ENCODE results near the gene HDAC7.
"Not testable (repeated sequence)": the region's sequence is repeated elsewhere in the genome, so short reads cannot be mapped to it uniquely, and the experiment has no call there.

Gene HDAC7

DNA sequence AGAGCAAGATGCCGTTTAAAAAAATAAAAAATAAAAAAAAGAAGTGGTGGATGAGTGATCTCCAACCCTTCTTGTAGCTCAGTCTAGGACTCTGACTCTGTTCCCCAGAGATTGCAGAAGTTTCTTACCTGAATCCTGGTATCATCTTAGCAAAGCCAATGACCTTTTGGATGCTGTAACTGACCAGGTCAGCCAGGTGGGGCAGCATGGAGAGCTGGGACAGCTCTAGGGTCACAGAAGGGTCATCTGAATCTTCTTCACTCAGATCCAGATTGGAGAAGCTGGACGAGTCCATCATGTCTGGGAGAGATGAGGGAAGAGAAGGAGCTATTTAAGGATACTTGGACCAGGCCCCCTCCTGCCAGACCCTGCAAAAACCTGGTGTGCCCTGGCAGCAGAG, 35.8 kb upstream of the HDAC7 start:
- ATAC-seq: no peak
- Mint-ChIP-seq H3K4me1 (peaks cover 40% of the 10 kb centered on the region), H3K4me3 (no peak overlapping the region), H3K9me3 (no peaks in the 10 kb centered on the region), H3K36me3 (peaks cover 100% of the 10 kb centered on the region), H3K27ac (peak overlapping the region; percentile 51)
- no peak for DNase-seq (ENCODE audit: low spot score in 2 of 2)

GRCh38 chr12:47854531-47854930, 34.8 kb upstream of the HDAC7 start:
- peaks cover 100% of the 10 kb centered on the region for H3K36me3 Mint-ChIP-seq
- no peak overlapping the region for H3K27ac Mint-ChIP-seq

GRCh38 chr12:47852096-47852571, 32.4 kb upstream of the HDAC7 start:
- H3K4me1 Mint-ChIP-seq: peaks cover 18% of the 10 kb centered on the region
- no peak for ATAC-seq
- H3K27ac Mint-ChIP-seq: peak overlapping the region; percentile 79
- DNase-seq (ENCODE audit: low spot score in 2 of 2): no peak
- no peak overlapping the region for H3K4me3 Mint-ChIP-seq
- no peaks in the 10 kb centered on the region for H3K9me3 Mint-ChIP-seq
- H3K36me3 Mint-ChIP-seq: peaks cover 100% of the 10 kb centered on the region

More at GRCh38 chr12:47854531-47854930, 34.8 kb upstream of the HDAC7 start:
- DNase-seq (ENCODE audit: low spot score in 2 of 2) (no peak), ATAC-seq (no peak)
- peaks cover 30% of the 10 kb centered on the region for H3K4me1 Mint-ChIP-seq
- no peaks in the 10 kb centered on the region for H3K9me3 Mint-ChIP-seq
- H3K4me3 Mint-ChIP-seq: no peak overlapping the region

- Mint-ChIP-seq H3K4me3 (no peak overlapping the region), H3K36me3 (peaks cover 100% of the 10 kb centered on the region), H3K4me1 (peaks cover 18% of the 10 kb centered on the region), H3K27ac (peak overlapping the region; percentile 79), H3K9me3 (no peaks in the 10 kb centered on the region)
- ATAC-seq: peak; percentile 62
- no peak for DNase-seq (ENCODE audit: low spot score in 2 of 2)
These were observed 31.7 kb upstream of the HDAC7 start for GRCh38 chr12:47851303-47851952.

- peak overlapping the region; percentile 79 for H3K27ac Mint-ChIP-seq
- DNase-seq (ENCODE audit: low spot score in 2 of 2): no peak
- ATAC-seq: no peak
- H3K4me1 Mint-ChIP-seq: peaks cover 18% of the 10 kb centered on the region
- H3K4me3 Mint-ChIP-seq: no peak overlapping the region
- H3K9me3 Mint-ChIP-seq: no peaks in the 10 kb centered on the region
- H3K36me3 Mint-ChIP-seq: peaks cover 100% of the 10 kb centered on the region
These were observed 30.7 kb upstream of the HDAC7 start for GRCh38 chr12:47850153-47851084.

GRCh38 chr12:47849261-47849660, 29.6 kb upstream of the HDAC7 start:
- peaks cover 100% of the 10 kb centered on the region for H3K36me3 Mint-ChIP-seq
- no peak overlapping the region for H3K27ac Mint-ChIP-seq

GRCh38 chr12:47848853-47849252, 29.1 kb upstream of the HDAC7 start:
- Mint-ChIP-seq H3K36me3 (peaks cover 100% of the 10 kb centered on the region), H3K4me1 (peaks cover 18% of the 10 kb centered on the region), H3K9me3 (no peaks in the 10 kb centered on the region), H3K4me3 (no peak overlapping the region), H3K27ac (no peak overlapping the region)
- ATAC-seq: no peak
- no peak for DNase-seq (ENCODE audit: low spot score in 2 of 2)

More at GRCh38 chr12:47849261-47849660, 29.6 kb upstream of the HDAC7 start:
- Mint-ChIP-seq H3K4me1 (peaks cover 18% of the 10 kb centered on the region), H3K4me3 (no peak overlapping the region), H3K9me3 (no peaks in the 10 kb centered on the region)
- ATAC-seq (no peak), DNase-seq (ENCODE audit: low spot score in 2 of 2) (no peak)

GRCh38 chr12:47846294-47846996, 26.7 kb upstream of the HDAC7 start:
- ATAC-seq (no peak), DNase-seq (ENCODE audit: low spot score in 2 of 2) (no peak)
- no peaks in the 10 kb centered on the region for H3K9me3 Mint-ChIP-seq
- H3K4me1 Mint-ChIP-seq: peaks cover 14% of the 10 kb centered on the region
- H3K36me3 Mint-ChIP-seq: peaks cover 100% of the 10 kb centered on the region
- H3K27ac Mint-ChIP-seq: peak overlapping the region; percentile 85
- H3K4me3 Mint-ChIP-seq: no peak overlapping the region

DNA sequence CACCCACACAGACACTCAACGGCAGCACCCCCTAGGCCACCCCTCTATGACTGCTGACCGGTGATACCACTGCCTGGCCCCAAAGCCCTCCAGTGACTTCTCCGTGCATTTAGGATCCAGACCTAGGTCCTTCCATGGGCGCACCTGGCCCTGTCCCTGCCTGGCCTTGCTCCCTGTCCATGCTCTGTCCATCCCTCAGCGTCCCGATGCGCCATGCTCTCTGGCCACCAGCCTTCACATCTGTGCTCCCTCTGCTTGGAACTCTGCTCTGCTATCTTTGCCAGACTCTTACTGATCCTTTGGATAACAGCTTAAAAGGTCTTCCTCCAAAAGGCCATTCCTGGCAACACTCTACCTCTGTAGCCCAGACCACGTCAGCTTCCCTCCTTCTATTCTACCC, 25.4 kb upstream of the HDAC7 start:
- no peak for DNase-seq (ENCODE audit: low spot score in 2 of 2)
- Mint-ChIP-seq H3K4me1 (peaks cover 14% of the 10 kb centered on the region), H3K36me3 (peaks cover 100% of the 10 kb centered on the region), H3K9me3 (no peaks in the 10 kb centered on the region), H3K27ac (peak overlapping the region; percentile 85), H3K4me3 (no peak overlapping the region)
- no peak for ATAC-seq

DNA sequence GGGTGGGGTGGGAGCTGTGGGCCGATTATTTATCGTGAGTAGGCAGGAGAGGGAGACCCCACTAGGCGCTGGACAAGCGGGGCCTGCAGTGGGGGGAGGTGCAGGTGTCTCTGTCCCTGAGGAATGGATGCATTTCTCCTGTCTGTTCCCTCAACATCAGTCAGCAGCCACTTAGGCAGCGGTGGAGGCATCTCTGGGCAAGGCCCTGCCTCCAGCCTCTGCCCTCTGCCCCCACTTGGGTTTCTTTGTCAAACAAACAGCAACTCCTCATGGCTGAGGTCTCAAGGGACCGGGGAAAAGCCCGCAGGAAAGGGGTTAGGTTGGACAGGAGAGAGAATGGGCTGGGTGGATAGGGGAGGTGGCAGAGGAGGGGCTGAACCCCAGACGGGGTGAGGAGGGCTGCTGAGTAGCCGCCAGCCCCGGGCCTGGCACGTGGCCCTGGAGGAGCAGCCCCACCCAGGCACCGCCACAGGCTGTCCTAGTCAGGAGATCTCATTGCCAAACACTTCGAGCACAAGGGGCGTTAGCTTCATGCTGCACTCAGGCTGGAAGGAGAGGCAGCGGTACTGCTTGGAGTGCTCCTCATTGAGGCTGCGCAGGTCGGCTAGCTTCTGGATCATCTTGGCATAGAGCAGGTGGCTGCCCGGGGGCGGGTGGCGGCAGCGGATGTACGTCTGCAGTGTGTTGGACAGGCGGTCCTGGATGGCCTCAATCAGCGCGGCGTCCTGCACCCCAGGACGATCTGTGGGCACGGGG, 24.7 kb upstream of the HDAC7 start:
- Mint-ChIP-seq H3K36me3 (peaks cover 100% of the 10 kb centered on the region), H3K4me3 (no peak overlapping the region)

DNA sequence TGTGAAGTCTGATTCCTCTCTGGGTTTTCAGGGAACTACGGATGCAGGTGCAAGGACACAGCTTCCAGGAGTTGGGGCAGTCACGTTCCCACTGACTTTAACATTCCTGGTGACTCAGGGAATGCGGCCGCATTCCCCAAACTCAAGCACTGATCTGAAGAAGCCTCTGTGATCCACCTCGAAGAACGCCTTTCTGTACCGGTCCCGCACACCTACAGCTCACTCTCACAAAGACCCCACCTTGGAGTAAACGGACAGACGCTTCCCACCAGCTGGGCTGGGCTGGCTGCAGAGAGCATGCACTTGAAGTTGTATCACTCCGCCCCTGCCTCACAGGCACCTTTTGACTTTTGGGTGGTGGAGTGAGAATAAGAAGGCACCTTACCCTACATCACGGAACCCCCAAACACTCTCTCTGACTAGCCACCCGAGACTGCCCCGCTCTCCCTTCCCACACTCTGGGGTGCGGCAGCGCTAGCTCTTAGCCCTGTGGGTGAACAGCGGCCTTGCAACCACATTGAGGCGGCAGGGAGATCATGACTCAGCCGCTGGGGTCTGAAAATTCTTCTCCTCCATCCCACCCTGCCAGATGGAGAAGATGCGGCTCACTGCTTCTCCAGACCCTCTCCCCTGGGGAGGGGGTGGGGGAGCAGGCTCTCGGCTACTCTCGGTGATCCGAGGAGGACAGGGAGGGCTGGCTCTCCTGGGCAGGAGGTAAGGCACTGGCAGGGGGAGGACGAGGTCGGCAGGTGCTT, 23.7 kb upstream of the HDAC7 start:
- Mint-ChIP-seq H3K9me3 (no peaks in the 10 kb centered on the region), H3K4me1 (peaks cover 26% of the 10 kb centered on the region), H3K36me3 (peaks cover 100% of the 10 kb centered on the region), H3K4me3 (no peak overlapping the region), H3K27ac (peak overlapping the region; percentile 84)
- ATAC-seq (peak; percentile 22), DNase-seq (ENCODE audit: low spot score in 2 of 2) (no peak)

More for the DNA sequence above, 24.7 kb upstream of the HDAC7 start:
- ATAC-seq (peak; percentile 39), DNase-seq (ENCODE audit: low spot score in 2 of 2) (no peak)
- H3K9me3 Mint-ChIP-seq: no peaks in the 10 kb centered on the region
- H3K27ac Mint-ChIP-seq: peak overlapping the region; percentile 85
- H3K4me1 Mint-ChIP-seq: peaks cover 16% of the 10 kb centered on the region

DNA sequence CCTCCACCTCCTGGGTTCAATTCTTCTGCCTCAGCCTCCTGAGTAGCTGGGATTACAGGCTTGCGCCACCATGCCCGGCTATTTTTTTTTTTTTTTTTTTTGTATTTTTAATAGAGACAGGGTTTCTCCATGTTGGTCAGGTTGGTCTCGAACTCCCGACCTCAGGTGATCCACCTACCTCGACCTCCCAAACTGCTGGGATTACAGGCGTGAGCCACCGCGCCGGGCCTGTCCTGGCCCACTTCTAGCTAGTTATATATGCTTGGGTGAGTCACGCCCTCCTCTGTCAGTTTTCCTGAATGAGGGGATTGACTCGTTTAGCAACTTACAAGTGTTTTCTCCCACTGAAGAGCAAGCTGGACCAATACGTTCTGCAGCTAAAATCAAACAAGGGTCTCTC, 22.8 kb upstream of the HDAC7 start:
- not testable (repeated sequence) for H3K4me3 Mint-ChIP-seq
- peaks cover 35% of the 10 kb centered on the region for H3K4me1 Mint-ChIP-seq
- H3K36me3 Mint-ChIP-seq: peaks cover 100% of the 10 kb centered on the region

DNA sequence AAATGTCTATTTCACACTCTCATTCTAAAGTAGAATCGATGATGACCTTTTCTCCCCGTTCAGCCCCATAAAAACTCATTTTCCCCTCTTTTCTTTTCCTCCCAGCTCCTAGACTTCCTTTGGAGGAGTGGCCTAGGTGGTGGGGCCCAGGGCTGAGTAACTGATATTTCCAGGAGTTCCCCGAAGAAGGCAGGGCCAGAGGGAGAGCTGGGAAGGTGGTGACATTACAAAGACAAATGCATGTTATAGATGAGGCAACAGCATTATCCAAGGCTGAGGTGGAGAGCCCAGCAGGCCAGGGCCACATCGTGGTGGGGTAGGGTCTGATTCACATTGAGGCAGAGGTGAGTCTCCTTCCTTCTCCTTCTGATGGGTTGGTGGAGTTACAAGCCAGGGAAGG, 22.2 kb upstream of the HDAC7 start:
- DNase-seq (ENCODE audit: low spot score in 2 of 2) (no peak), ATAC-seq (no peak)
- peaks cover 37% of the 10 kb centered on the region for H3K4me1 Mint-ChIP-seq
- no peaks in the 10 kb centered on the region for H3K9me3 Mint-ChIP-seq
- H3K4me3 Mint-ChIP-seq: no peak overlapping the region
- peaks cover 96% of the 10 kb centered on the region for H3K36me3 Mint-ChIP-seq
- H3K27ac Mint-ChIP-seq: peak overlapping the region; percentile 84

More for the DNA sequence above, 22.8 kb upstream of the HDAC7 start:
- ATAC-seq; H3K9me3 Mint-ChIP-seq; DNase-seq (ENCODE audit: low spot score in 2 of 2): not testable (repeated sequence)
- peak overlapping the region; percentile 84 for H3K27ac Mint-ChIP-seq

- Mint-ChIP-seq H3K27ac (peak overlapping the region; percentile 84), H3K4me3 (no peak overlapping the region), H3K9me3 (no peaks in the 10 kb centered on the region), H3K4me1 (peaks cover 40% of the 10 kb centered on the region), H3K36me3 (peaks cover 91% of the 10 kb centered on the region)
- ATAC-seq: no peak
- no peak for DNase-seq (ENCODE audit: low spot score in 2 of 2)
These were observed 21.8 kb upstream of the HDAC7 start for GRCh38 chr12:47841501-47841900.

Measured in stimulated activated effector memory CD8-positive, alpha-beta T cell treated with anti-CD3 and anti-CD28 coated beads, Interleukin-12 subunit alpha, Interleukin-12 subunit beta, amount 100 ng/mL, for 72 hours (primary cell).